WTC11 (cell line): ENCODE data around the gene LHFPL6. TPM values are rescaled to one million over a fixed set of nuclear protein-coding genes. Genes with fewer than 3 reads are reported as not detected.

Source experiments
- ATAC-seq: fragments of 200-7000 bp; cut with Tn5 transposase; 2 replicates; pipeline ENCODE4 v1.10.0; 2021; ENCODE audit warnings: mild to moderate bottlenecking, moderate library complexity
- CTCF ChIA-PET: fragments of 300-600 bp; sonication (Branson Sonifier 250); formaldehyde crosslinking; loops from one replicate; lab custom pipeline; 2021; ENCODE audit warnings: antibody characterized with exemption; lab: Charles Lee
- POLR2A ChIA-PET: fragments of 350-600 bp; sonication (Branson Sonifier 250); formaldehyde crosslinking; loops from one replicate; lab custom pipeline; 2021; ENCODE audit warnings: antibody characterized with exemption; lab: Charles Lee
- DNase-seq: peaks from one replicate; pipeline ENCODE4 v3.0.0; 2021; ENCODE audit warnings: low spot score
- H3K27ac Mint-ChIP-seq: 2 replicates; pipeline ENCODE4 v1.8.0; 2021; ENCODE audit warnings: mixed read lengths
- H3K27me3 Mint-ChIP-seq: 2 replicates; pipeline ENCODE4 v1.8.0; 2021; ENCODE audit warnings: low read depth, mild to moderate bottlenecking, moderate library complexity, mixed read lengths
- H3K36me3 Mint-ChIP-seq: 2 replicates; pipeline ENCODE4 v1.8.0; 2021; ENCODE audit warnings: mixed read lengths
- H3K4me1 Mint-ChIP-seq: 2 replicates; pipeline ENCODE4 v1.8.0; 2022; ENCODE audit warnings: mixed read lengths
- H3K4me3 Mint-ChIP-seq: 2 replicates; pipeline ENCODE4 v1.8.0; 2021; ENCODE audit warnings: mild to moderate bottlenecking, moderate library complexity, mixed read lengths
- H3K9me3 Mint-ChIP-seq: 2 replicates; pipeline ENCODE4 v1.8.0; 2021; ENCODE audit warnings: mixed read lengths
- AR ChIP-seq: fragments of 250-450 bp; sonication (Bioruptor Pico); IDR thresholded peaks from 2 replicates; pipeline ENCODE4 v1.9.0; 2021; ENCODE audit warnings: mild to moderate bottlenecking
- ARID4B ChIP-seq: sonication (generic); formaldehyde crosslinking; IDR thresholded peaks from 2 replicates; pipeline ENCODE4 v1.8.0; 2023; ENCODE audit warnings: missing genetic modification reagents, mild to moderate bottlenecking, borderline replicate concordance
- ATF1 ChIP-seq: sonication (generic); formaldehyde crosslinking; IDR thresholded peaks from 2 replicates; pipeline ENCODE4 v1.8.1; 2023; ENCODE audit warnings: mild to moderate bottlenecking, moderate library complexity, missing genetic modification reagents
- CDX4 ChIP-seq: fragments of 250-450 bp; sonication (Bioruptor Pico); IDR thresholded peaks from 2 replicates; pipeline ENCODE4 v1.9.0; 2021; ENCODE audit warnings: moderate library complexity, mild to moderate bottlenecking, inconsistent platforms, borderline replicate concordance
- CTCF ChIP-seq: fragments of 200-600 bp; IDR thresholded peaks from 2 replicates; pipeline ENCODE4 v1.8.0; 2022; ENCODE audit warnings: antibody characterized with exemption
- FOXJ3 ChIP-seq: sonication (generic); formaldehyde crosslinking; IDR thresholded peaks from 2 replicates; pipeline ENCODE4 v1.9.0; 2021; ENCODE audit warnings: missing genetic modification reagents, mild to moderate bottlenecking, borderline replicate concordance
- GTF2I ChIP-seq: fragments of 250-450 bp; sonication (Bioruptor Pico); conservative IDR thresholded peaks from 2 replicates; pipeline ENCODE4 v1.4.0; 2021; ENCODE audit warnings: mild to moderate bottlenecking
- MXD4 ChIP-seq: fragments of 250-450 bp; sonication (Bioruptor Pico); IDR thresholded peaks from 2 replicates; pipeline ENCODE4 v1.8.0; 2021; ENCODE audit warnings: mild to moderate bottlenecking, moderate library complexity, borderline replicate concordance
- NR3C1 ChIP-seq: sonication (generic); formaldehyde crosslinking; conservative IDR thresholded peaks from 2 replicates; pipeline ENCODE4 v1.8.1; 2023; ENCODE audit warnings: low read depth, mild to moderate bottlenecking, missing genetic modification reagents
- PRRX2 ChIP-seq: fragments of 250-450 bp; sonication (Bioruptor Pico); IDR thresholded peaks from 2 replicates; pipeline ENCODE4 v1.8.0; 2021; ENCODE audit warnings: mild to moderate bottlenecking
- SOX15 ChIP-seq: fragments of 250-450 bp; sonication (Bioruptor Pico); IDR thresholded peaks from 2 replicates; pipeline ENCODE4 v1.9.0; 2021; ENCODE audit warnings: mild to moderate bottlenecking
- SP1 ChIP-seq: sonication (generic); formaldehyde crosslinking; conservative IDR thresholded peaks from 2 replicates; pipeline ENCODE4 v1.8.1; 2022; ENCODE audit warnings: missing genetic modification reagents
- TCF7 ChIP-seq: sonication (generic); formaldehyde crosslinking; IDR thresholded peaks from 2 replicates; pipeline ENCODE4 v1.8.0; 2022; ENCODE audit warnings: mild to moderate bottlenecking, low read depth, missing genetic modification reagents, moderate library complexity
- ZMAT4 ChIP-seq: fragments of 250-450 bp; sonication (Bioruptor Pico); IDR thresholded peaks from 2 replicates; pipeline ENCODE4 v1.9.0; 2021; ENCODE audit warnings: mild to moderate bottlenecking
- total RNA-seq: library from RNA; stranded (reverse); gene quantifications from 3 replicates; pipeline ENCODE4 v1.2.3, GENCODE V29; 2021
- TF ChIP-seq, protein P1 (sequence below): sonication (generic); formaldehyde crosslinking; IDR thresholded peaks from 2 replicates; pipeline ENCODE4 v1.8.0; 2023; ENCODE audit warnings: mild to moderate bottlenecking, missing genetic modification reagents
- TF ChIP-seq, protein P2 (sequence below): sonication (generic); formaldehyde crosslinking; IDR thresholded peaks from 2 replicates; pipeline ENCODE4 v1.8.1; 2023; ENCODE audit warnings: mild to moderate bottlenecking, moderate library complexity, missing genetic modification reagents
- TF ChIP-seq, protein P3 (sequence below): sonication (generic); formaldehyde crosslinking; IDR thresholded peaks from 2 replicates; pipeline ENCODE4 v1.8.0; 2022; ENCODE audit warnings: mild to moderate bottlenecking, missing genetic modification reagents
- TF ChIP-seq, protein P4 (sequence below): fragments of 250-450 bp; sonication (Bioruptor Pico); IDR thresholded peaks from 2 replicates; pipeline ENCODE4 v1.8.0; 2021; ENCODE audit warnings: mild to moderate bottlenecking

Gene LHFPL6
- total RNA-seq, 1 experiment from 2014 or later: 4.5 TPM

- Mint-ChIP-seq H3K36me3 (no peaks in the 10 kb centered on the region), H3K27ac (no peak overlapping the region), H3K9me3 (no peaks in the 10 kb centered on the region), H3K4me3 (no peak overlapping the region), H3K27me3 (no peaks in the 10 kb centered on the region), H3K4me1 (peaks cover 9% of the 10 kb centered on the region)
- POLR2A ChIA-PET: no interaction called here
- no peak for ATAC-seq
- CTCF ChIA-PET: no interaction called here
- no peak for DNase-seq
- TF ChIP-seq ATF1 (CRISPR knock-in tag): no peak
- TF ChIP-seq GTF2I (CRISPR knock-in tag): no peak
- TF ChIP-seq MXD4 (CRISPR knock-in tag): no peak
- no peak for TF ChIP-seq ARID4B (CRISPR knock-in tag)
- TF ChIP-seq, protein P1, sequence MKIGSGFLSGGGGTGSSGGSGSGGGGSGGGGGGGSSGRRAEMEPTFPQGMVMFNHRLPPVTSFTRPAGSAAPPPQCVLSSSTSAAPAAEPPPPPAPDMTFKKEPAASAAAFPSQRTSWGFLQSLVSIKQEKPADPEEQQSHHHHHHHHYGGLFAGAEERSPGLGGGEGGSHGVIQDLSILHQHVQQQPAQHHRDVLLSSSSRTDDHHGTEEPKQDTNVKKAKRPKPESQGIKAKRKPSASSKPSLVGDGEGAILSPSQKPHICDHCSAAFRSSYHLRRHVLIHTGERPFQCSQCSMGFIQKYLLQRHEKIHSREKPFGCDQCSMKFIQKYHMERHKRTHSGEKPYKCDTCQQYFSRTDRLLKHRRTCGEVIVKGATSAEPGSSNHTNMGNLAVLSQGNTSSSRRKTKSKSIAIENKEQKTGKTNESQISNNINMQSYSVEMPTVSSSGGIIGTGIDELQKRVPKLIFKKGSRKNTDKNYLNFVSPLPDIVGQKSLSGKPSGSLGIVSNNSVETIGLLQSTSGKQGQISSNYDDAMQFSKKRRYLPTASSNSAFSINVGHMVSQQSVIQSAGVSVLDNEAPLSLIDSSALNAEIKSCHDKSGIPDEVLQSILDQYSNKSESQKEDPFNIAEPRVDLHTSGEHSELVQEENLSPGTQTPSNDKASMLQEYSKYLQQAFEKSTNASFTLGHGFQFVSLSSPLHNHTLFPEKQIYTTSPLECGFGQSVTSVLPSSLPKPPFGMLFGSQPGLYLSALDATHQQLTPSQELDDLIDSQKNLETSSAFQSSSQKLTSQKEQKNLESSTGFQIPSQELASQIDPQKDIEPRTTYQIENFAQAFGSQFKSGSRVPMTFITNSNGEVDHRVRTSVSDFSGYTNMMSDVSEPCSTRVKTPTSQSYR: no peak
- TF ChIP-seq SP1 (CRISPR knock-in tag): no peak
- TF ChIP-seq AR: no peak
- TF ChIP-seq, protein P2, sequence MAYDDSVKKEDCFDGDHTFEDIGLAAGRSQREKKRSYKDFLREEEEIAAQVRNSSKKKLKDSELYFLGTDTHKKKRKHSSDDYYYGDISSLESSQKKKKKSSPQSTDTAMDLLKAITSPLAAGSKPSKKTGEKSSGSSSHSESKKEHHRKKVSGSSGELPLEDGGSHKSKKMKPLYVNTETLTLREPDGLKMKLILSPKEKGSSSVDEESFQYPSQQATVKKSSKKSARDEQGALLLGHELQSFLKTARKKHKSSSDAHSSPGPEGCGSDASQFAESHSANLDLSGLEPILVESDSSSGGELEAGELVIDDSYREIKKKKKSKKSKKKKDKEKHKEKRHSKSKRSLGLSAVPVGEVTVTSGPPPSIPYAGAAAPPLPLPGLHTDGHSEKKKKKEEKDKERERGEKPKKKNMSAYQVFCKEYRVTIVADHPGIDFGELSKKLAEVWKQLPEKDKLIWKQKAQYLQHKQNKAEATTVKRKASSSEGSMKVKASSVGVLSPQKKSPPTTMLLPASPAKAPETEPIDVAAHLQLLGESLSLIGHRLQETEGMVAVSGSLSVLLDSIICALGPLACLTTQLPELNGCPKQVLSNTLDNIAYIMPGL (CRISPR knock-in tag): no peak
- no peak for TF ChIP-seq ZMAT4 (CRISPR knock-in tag)
- TF ChIP-seq, protein P3, sequence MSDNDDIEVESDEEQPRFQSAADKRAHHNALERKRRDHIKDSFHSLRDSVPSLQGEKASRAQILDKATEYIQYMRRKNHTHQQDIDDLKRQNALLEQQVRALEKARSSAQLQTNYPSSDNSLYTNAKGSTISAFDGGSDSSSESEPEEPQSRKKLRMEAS (CRISPR knock-in tag): no peak
- no peak for TF ChIP-seq FOXJ3 (CRISPR knock-in tag)
- no peak for TF ChIP-seq SOX15 (CRISPR knock-in tag)
- no peak for TF ChIP-seq TCF7 (CRISPR knock-in tag)
- TF ChIP-seq CTCF: no peak
- TF ChIP-seq, protein P4, sequence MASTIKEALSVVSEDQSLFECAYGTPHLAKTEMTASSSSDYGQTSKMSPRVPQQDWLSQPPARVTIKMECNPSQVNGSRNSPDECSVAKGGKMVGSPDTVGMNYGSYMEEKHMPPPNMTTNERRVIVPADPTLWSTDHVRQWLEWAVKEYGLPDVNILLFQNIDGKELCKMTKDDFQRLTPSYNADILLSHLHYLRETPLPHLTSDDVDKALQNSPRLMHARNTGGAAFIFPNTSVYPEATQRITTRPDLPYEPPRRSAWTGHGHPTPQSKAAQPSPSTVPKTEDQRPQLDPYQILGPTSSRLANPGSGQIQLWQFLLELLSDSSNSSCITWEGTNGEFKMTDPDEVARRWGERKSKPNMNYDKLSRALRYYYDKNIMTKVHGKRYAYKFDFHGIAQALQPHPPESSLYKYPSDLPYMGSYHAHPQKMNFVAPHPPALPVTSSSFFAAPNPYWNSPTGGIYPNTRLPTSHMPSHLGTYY: no peak
- no peak for TF ChIP-seq NR3C1
- TF ChIP-seq CDX4 (CRISPR knock-in tag): no peak
- TF ChIP-seq PRRX2 (CRISPR knock-in tag): no peak
These were observed 71.3 kb downstream of the LHFPL6 start for GRCh38 chr13:39531646-39532045.
